Measurements from ENCODE around the gene FBLN5.

The FBLN5 gene

DNA sequence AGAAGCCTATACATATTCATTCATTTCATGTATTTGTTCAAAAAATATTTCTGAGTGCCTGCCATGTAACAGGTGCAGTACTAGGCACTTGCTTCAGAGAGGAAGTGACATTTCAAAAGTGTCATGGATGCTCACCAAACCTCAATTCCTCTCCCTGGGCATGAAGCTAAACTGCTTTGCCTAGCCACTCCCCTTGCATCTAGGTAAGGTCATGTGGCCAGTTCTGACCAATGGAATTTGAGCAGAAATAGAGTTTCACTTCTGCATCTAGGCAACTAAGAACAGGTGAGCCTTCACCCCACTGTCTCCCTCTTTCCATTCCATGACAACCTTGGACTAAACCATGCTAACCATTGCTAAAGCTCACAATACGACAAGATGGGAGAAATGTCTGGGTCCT lies 107.7 kb downstream of the FBLN5 start:
- Histone ChIP-seq H3K4me2 (ENCODE audit: low read length) (peak overlapping the region; percentile 37), H4K20me1 (ENCODE audit: control insufficient read depth, insufficient read depth, low read depth, low read length) (no peaks in the 10 kb centered on the region), H3K79me2 (ENCODE audit: control insufficient read depth, low read length) (no peaks in the 10 kb centered on the region), H3K36me3 (ENCODE audit: control insufficient read depth, low read length) (no peaks in the 10 kb centered on the region), H3F3A (ENCODE audit: control insufficient read depth, insufficient read depth) (0 out of 2 replicates have a peak, but pooled peaks cover 10% of the 10 kb centered on the region), H3K4me3 (ENCODE audit: low read length) (peak overlapping the region; percentile 3; the same call in 1 of the 2 replicates), H3K27me3 (ENCODE audit: control insufficient read depth, low read length) (peaks cover 25% of the 10 kb centered on the region), H3K9me2 (replicated peaks; ENCODE audit: control insufficient read depth, low read length) (no peaks in the 10 kb centered on the region), H3K9me3 (ENCODE audit: control insufficient read depth, insufficient read depth, low read length) (peaks cover 6% of the 10 kb centered on the region; the same call in 1 of the 2 replicates), H3K27ac (ENCODE audit: low read depth, low read length) (peak overlapping the region; percentile 9), H3K4me1 (ENCODE audit: control insufficient read depth, low read length) (peaks cover 36% of the 10 kb centered on the region)
- no peak for TF ChIP-seq EZH2phosphoT487 (IDR thresholded peaks at IDR 0.05; ENCODE audit: borderline replicate concordance, low read length)
- TF ChIP-seq, protein P1, sequence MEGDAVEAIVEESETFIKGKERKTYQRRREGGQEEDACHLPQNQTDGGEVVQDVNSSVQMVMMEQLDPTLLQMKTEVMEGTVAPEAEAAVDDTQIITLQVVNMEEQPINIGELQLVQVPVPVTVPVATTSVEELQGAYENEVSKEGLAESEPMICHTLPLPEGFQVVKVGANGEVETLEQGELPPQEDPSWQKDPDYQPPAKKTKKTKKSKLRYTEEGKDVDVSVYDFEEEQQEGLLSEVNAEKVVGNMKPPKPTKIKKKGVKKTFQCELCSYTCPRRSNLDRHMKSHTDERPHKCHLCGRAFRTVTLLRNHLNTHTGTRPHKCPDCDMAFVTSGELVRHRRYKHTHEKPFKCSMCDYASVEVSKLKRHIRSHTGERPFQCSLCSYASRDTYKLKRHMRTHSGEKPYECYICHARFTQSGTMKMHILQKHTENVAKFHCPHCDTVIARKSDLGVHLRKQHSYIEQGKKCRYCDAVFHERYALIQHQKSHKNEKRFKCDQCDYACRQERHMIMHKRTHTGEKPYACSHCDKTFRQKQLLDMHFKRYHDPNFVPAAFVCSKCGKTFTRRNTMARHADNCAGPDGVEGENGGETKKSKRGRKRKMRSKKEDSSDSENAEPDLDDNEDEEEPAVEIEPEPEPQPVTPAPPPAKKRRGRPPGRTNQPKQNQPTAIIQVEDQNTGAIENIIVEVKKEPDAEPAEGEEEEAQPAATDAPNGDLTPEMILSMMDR (IDR thresholded peaks at IDR 0.05; ENCODE audit: low read depth, low read length, poor library complexity, severe bottlenecking) = no peak

DNA sequence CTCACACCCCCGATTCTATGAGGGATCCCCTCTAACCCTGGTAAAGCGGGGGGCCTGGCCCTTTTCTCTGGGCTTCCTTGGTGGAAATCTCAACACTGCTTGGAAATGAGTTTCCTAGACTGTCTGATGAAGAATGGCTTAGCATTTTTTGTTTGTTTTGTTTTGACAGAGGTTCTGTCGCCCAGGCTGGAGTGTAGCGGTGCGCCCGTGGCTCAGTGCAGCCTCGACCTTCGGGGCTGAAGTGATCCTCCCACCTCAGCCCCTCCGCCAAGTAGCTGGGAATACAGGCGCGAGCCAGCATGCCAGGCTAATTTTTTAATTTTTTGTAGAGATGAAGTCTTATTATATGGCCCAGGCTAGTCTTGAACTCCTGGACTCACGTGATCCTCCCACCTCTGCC lies 110.4 kb downstream of the FBLN5 start:
- 0 out of 2 replicates have a peak, but pooled peaks cover 10% of the 10 kb centered on the region for H3F3A ChIP-seq (ENCODE audit: control insufficient read depth, insufficient read depth)
- peaks cover 32% of the 10 kb centered on the region for H3K4me1 ChIP-seq (ENCODE audit: control insufficient read depth, low read length)
- H3K4me3 ChIP-seq (ENCODE audit: low read length) = peak overlapping the region; percentile 84
- no peaks in the 10 kb centered on the region for H3K9me2 ChIP-seq (replicated peaks; ENCODE audit: control insufficient read depth, low read length)
- H3K36me3 ChIP-seq (ENCODE audit: control insufficient read depth, low read length) = no peaks in the 10 kb centered on the region
- peaks cover 6% of the 10 kb centered on the region; the same call in 1 of the 2 replicates for H3K9me3 ChIP-seq (ENCODE audit: control insufficient read depth, insufficient read depth, low read length)
- no peak overlapping the region for H3K27ac ChIP-seq (ENCODE audit: low read depth, low read length)
- H3K27me3 ChIP-seq (ENCODE audit: control insufficient read depth, low read length) = peaks cover 34% of the 10 kb centered on the region
- H4K20me1 ChIP-seq (ENCODE audit: control insufficient read depth, insufficient read depth, low read depth, low read length) = no peaks in the 10 kb centered on the region
- TF ChIP-seq, protein P1 (IDR thresholded peaks at IDR 0.05; ENCODE audit: low read depth, low read length, poor library complexity, severe bottlenecking) = no peak
- no peak for TF ChIP-seq EZH2phosphoT487 (IDR thresholded peaks at IDR 0.05; ENCODE audit: borderline replicate concordance, low read length)
- peak overlapping the region; percentile 68 for H3K4me2 ChIP-seq (ENCODE audit: low read length)
- no peaks in the 10 kb centered on the region for H3K79me2 ChIP-seq (ENCODE audit: control insufficient read depth, low read length)

DNA sequence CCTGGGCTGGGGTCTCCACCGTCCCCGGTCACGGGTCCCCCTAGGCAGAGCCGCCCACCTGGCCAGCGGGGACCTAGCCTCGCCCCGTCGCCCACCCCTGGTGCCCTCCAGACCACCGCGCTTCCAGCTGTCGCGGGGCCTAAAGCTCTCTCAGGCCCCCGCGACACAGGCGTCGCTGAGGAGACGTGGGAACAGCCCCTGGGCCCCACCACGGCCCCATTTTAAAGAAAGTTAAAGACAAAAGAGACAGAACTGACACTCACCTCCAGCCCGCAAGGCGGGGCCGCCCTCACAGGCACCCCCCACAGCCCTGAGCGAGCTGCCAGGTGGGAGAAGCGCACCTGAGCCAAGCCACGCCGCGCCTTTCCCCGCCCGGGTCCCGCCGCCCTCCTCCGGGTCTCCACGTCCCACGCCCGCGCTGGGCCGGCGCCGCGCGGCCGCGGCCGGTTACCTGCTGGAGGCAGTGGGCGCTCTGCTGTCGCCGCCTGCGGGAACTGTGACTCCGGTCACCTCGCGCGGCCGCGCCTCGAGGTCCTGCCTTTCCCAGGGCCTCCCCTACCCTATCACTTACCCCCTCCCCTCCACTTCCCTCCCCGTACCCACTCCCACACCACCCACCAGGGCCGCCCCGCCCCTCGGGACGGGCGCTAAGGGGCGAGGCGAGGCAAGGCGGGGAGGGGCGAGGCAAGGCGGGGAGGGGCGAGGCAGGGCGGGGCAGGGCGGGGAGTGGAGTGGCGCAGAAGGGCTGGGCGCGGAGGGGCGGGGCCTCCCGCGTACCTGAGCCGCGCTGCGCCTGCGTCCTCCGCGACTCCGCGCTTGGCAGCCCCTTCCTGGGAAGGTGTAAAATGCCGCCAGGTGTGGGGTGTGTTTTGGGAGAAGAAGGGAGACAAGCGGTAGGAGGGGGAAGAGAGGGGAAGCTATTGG lies 111.3 kb downstream of the FBLN5 start:
- no peak overlapping the region for H3K27ac ChIP-seq (ENCODE audit: low read depth, low read length)
- H3K9me2 ChIP-seq (replicated peaks; ENCODE audit: control insufficient read depth, low read length) = no peaks in the 10 kb centered on the region
- no peaks in the 10 kb centered on the region for H4K20me1 ChIP-seq (ENCODE audit: control insufficient read depth, insufficient read depth, low read depth, low read length)
- H3K9me3 ChIP-seq (ENCODE audit: control insufficient read depth, insufficient read depth, low read length) = peaks cover 6% of the 10 kb centered on the region; the same call in 1 of the 2 replicates
- H3K27me3 ChIP-seq (ENCODE audit: control insufficient read depth, low read length) = peaks cover 37% of the 10 kb centered on the region
- H3K36me3 ChIP-seq (ENCODE audit: control insufficient read depth, low read length) = no peaks in the 10 kb centered on the region
- peak overlapping the region; percentile 84 for H3K4me3 ChIP-seq (ENCODE audit: low read length)
- peak overlapping the region; percentile 68 for H3K4me2 ChIP-seq (ENCODE audit: low read length)
- 0 out of 2 replicates have a peak, but pooled peaks cover 10% of the 10 kb centered on the region for H3F3A ChIP-seq (ENCODE audit: control insufficient read depth, insufficient read depth)
- H3K4me1 ChIP-seq (ENCODE audit: control insufficient read depth, low read length) = peaks cover 32% of the 10 kb centered on the region
- TF ChIP-seq, protein P1 (IDR thresholded peaks at IDR 0.05; ENCODE audit: low read depth, low read length, poor library complexity, severe bottlenecking) = no peak
- peak; percentile 79; the same call in 1 of the 2 replicates for TF ChIP-seq EZH2phosphoT487 (IDR thresholded peaks at IDR 0.05; ENCODE audit: borderline replicate concordance, low read length)
- H3K79me2 ChIP-seq (ENCODE audit: control insufficient read depth, low read length) = no peaks in the 10 kb centered on the region
